Mammary epithelial cell (primary cell): Measurements from ENCODE around the gene KLF13.

ENCODE experiments used
- EZH2 ChIP-seq: IDR thresholded peaks from 2 replicates; pipeline ENCODE4 v1.6.1; 2012; ENCODE audit warnings: low read length, inconsistent platforms, borderline replicate concordance
- TF ChIP-seq, protein P1 (sequence below), 2 donors: IDR thresholded peaks in 1 of 2; conservative IDR thresholded peaks in 1 of 2; 2 replicates each; pipeline ENCODE4 v1.5.1; 2011 to 2012; ENCODE audit warnings: inconsistent platforms in 2 of 2, low read length in 2 of 2, mild to moderate bottlenecking in 2 of 2, control low read depth in 1 of 2, low read depth in 1 of 2; ENCODE audit not compliant: insufficient read depth in 1 of 2; ENCODE audit errors: extremely low read depth in 1 of 2

DNA sequence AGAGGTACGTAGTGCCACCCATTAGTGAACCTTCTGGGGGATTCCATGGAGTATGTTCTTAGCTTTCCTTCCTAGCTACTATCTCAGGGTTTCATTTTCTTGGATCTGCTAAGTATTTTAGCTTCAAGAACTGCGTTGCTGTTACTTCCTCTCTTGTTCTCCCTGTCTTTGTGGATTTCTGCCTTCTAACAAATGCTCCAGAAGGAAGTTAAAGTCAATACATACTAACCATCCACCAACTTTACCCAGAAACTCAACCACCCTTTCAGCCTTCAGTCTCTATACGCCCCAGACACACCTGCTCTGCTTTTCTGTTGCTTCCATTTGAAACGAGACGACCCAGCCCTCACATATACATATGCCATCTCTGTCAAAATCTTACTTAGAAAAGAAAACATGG, 2.4 kb upstream of the KLF13 start:
- TF ChIP-seq, protein P1, sequence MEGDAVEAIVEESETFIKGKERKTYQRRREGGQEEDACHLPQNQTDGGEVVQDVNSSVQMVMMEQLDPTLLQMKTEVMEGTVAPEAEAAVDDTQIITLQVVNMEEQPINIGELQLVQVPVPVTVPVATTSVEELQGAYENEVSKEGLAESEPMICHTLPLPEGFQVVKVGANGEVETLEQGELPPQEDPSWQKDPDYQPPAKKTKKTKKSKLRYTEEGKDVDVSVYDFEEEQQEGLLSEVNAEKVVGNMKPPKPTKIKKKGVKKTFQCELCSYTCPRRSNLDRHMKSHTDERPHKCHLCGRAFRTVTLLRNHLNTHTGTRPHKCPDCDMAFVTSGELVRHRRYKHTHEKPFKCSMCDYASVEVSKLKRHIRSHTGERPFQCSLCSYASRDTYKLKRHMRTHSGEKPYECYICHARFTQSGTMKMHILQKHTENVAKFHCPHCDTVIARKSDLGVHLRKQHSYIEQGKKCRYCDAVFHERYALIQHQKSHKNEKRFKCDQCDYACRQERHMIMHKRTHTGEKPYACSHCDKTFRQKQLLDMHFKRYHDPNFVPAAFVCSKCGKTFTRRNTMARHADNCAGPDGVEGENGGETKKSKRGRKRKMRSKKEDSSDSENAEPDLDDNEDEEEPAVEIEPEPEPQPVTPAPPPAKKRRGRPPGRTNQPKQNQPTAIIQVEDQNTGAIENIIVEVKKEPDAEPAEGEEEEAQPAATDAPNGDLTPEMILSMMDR (conservative IDR thresholded peaks at IDR 0.05 in 1 of 2, IDR thresholded peaks at IDR 0.05 in 1 of 2; ENCODE audit: extremely low read depth in 1 of 2, insufficient read depth in 1 of 2, low read depth in 1 of 2, low read length in 2 of 2) = no peak
- TF ChIP-seq EZH2 = no peak
